Measurements from ENCODE around the gene ACTG1.

DNA sequence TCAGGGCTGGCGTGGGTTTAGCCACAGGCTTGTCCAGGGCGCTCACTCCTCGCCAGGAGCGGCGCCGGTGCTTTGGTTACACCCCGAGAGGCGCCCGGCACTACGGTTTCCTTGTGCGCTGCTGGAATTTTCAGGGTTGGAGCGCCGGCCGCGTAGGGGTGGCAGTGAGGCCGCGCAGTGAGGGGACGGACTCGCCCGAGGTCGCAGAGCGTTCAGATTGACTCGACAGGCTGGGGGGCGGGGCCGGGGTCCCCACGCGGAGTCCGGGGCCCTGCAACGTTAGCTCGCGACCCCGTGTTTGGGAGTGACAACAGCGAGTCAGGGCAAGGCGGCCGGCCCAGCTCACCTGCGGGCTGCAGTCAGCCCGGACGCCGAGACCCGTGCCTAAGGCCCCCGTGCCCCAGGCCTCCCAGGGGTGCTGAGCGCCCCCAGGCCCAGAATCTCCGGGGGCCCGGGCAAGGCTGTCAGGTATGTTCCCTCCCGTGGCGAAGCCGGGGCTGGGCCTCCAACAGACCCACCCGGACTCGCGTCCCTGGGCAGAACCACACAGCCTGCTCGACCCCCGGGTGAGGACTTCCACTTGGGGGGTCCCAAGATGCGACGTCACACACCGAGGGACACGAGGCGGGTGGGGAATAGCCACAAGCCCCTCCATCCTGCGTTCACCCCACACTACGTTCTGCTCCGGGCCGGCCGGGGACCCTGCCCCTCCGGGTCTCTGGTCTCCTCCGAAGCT lies 1.3 kb upstream of the ACTG1 start:
- TF ChIP-seq EZH2phosphoT487 (IDR thresholded peaks at IDR 0.05) = no peak
- TF ChIP-seq, protein P1, sequence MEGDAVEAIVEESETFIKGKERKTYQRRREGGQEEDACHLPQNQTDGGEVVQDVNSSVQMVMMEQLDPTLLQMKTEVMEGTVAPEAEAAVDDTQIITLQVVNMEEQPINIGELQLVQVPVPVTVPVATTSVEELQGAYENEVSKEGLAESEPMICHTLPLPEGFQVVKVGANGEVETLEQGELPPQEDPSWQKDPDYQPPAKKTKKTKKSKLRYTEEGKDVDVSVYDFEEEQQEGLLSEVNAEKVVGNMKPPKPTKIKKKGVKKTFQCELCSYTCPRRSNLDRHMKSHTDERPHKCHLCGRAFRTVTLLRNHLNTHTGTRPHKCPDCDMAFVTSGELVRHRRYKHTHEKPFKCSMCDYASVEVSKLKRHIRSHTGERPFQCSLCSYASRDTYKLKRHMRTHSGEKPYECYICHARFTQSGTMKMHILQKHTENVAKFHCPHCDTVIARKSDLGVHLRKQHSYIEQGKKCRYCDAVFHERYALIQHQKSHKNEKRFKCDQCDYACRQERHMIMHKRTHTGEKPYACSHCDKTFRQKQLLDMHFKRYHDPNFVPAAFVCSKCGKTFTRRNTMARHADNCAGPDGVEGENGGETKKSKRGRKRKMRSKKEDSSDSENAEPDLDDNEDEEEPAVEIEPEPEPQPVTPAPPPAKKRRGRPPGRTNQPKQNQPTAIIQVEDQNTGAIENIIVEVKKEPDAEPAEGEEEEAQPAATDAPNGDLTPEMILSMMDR (IDR thresholded peaks at IDR 0.05) = peak; percentile 3
